Neural cell (in vitro differentiated cells): ENCODE results near the gene UGCG. TPM values are rescaled to one million over a fixed set of nuclear protein-coding genes. Genes with fewer than 3 reads are reported as not detected.

Experiments
- H2AFZ ChIP-seq: fragments of 200-600, 300-800 bp; sonication (generic), shearing (Covaris generic); 2 replicates; pipeline ENCODE4 v1.6.0; 2014; ENCODE audit warnings: low read depth, mild to moderate bottlenecking, antibody characterized with exemption, low read length, moderate library complexity
- H3F3A ChIP-seq: fragments of 200-600 bp; shearing (Covaris generic); 2 replicates; pipeline ENCODE4 v1.6.1; 2016; ENCODE audit warnings: mild to moderate bottlenecking, moderate library complexity, mixed read lengths, antibody characterized with exemption, low read length; ENCODE audit not compliant: insufficient read depth, poor library complexity, severe bottlenecking
- H3K27ac ChIP-seq: fragments of 200-600, 300-800 bp; sonication (generic), shearing (Covaris generic); 2 replicates; pipeline ENCODE4 v1.5.1; 2014; ENCODE audit warnings: mild to moderate bottlenecking, low read length, moderate library complexity
- H3K27me3 ChIP-seq: fragments of 300-800, 200-600 bp; sonication (generic), shearing (Covaris generic); 2 replicates; pipeline ENCODE4 v1.6.0; 2014; ENCODE audit warnings: mild to moderate bottlenecking, low read depth, low read length, moderate library complexity; ENCODE audit not compliant: insufficient read depth
- H3K36me3 ChIP-seq: fragments of 300-800, 200-600 bp; sonication (generic), shearing (Covaris generic); 2 replicates; pipeline ENCODE4 v1.5.1; 2014; ENCODE audit warnings: mild to moderate bottlenecking, antibody characterized with exemption, low read length, moderate library complexity; ENCODE audit not compliant: insufficient read depth
- H3K4me2 ChIP-seq: fragments of 300-800, 200-600 bp; sonication (generic), shearing (Covaris generic); 2 replicates; pipeline ENCODE4 v1.6.0; 2014; ENCODE audit warnings: mild to moderate bottlenecking, low read length
- H3K4me3 ChIP-seq: fragments of 300-800, 200-600 bp; sonication (generic), shearing (Covaris generic); 2 replicates; pipeline ENCODE4 v1.5.1; 2014; ENCODE audit warnings: mild to moderate bottlenecking, low read length, moderate library complexity
- H3K79me2 ChIP-seq: fragments of 200-600 bp; shearing (Covaris generic); replicated peaks from 2 replicates; pipeline ENCODE4 v1.6.0; 2014; ENCODE audit warnings: mild to moderate bottlenecking, low read length, moderate library complexity; ENCODE audit not compliant: insufficient read depth
- H3K9ac ChIP-seq: fragments of 300-800, 200-600 bp; sonication (generic), shearing (Covaris generic); 2 replicates; pipeline ENCODE4 v1.6.1; 2016; ENCODE audit warnings: mild to moderate bottlenecking, low read length, mixed read lengths
- H3K9me2 ChIP-seq: fragments of 200-600 bp; shearing (Covaris generic); 2 replicates; pipeline ENCODE4 v1.6.1; 2016; ENCODE audit warnings: mild to moderate bottlenecking, low read length, mixed read lengths; ENCODE audit not compliant: insufficient read depth
- H3K9me3 ChIP-seq: fragments of 200-600, 300-800 bp; sonication (generic), shearing (Covaris generic); 2 replicates; pipeline ENCODE4 v1.6.1; 2016; ENCODE audit warnings: mild to moderate bottlenecking, mixed run types, low read length, moderate library complexity, mixed read lengths
- H4K20me1 ChIP-seq: fragments of 200-600 bp; shearing (Covaris generic); 2 replicates; pipeline ENCODE4 v1.6.1; 2016; ENCODE audit warnings: mild to moderate bottlenecking, mixed run types; ENCODE audit not compliant: insufficient read depth
- CTCF ChIP-seq: fragments of 450-650 bp; IDR thresholded peaks from 2 replicates; pipeline ENCODE4 v1.5.1; 2014; ENCODE audit warnings: antibody characterized with exemption, mild to moderate bottlenecking, moderate library complexity; ENCODE audit not compliant: poor library complexity, severe bottlenecking
- EP300 ChIP-seq: fragments of 450-650 bp; conservative IDR thresholded peaks from 2 replicates; pipeline ENCODE4 v1.6.1; 2014; ENCODE audit warnings: antibody characterized with exemption, mild to moderate bottlenecking, moderate library complexity; ENCODE audit not compliant: poor library complexity, severe bottlenecking
- EZH2 ChIP-seq: fragments of 200-600, 300-800 bp; shearing (Covaris generic), sonication (generic); IDR thresholded peaks from 2 replicates; pipeline ENCODE4 v1.6.1; 2014; ENCODE audit warnings: antibody characterized with exemption, low read length, borderline replicate concordance, mild to moderate bottlenecking; ENCODE audit not compliant: insufficient read depth, poor library complexity, severe bottlenecking
- MXI1 ChIP-seq: fragments of 450-650 bp; conservative IDR thresholded peaks from 2 replicates; pipeline ENCODE4 v1.6.1; 2014; ENCODE audit warnings: antibody characterized with exemption, mild to moderate bottlenecking; ENCODE audit not compliant: poor library complexity, severe bottlenecking
- POLR2AphosphoS5 ChIP-seq: IDR thresholded peaks from 2 replicates; pipeline ENCODE4 v1.6.1; 2012
- RAD21 ChIP-seq: fragments of 450-650 bp; conservative IDR thresholded peaks from 2 replicates; pipeline ENCODE4 v1.6.1; 2014; ENCODE audit warnings: antibody characterized with exemption, mild to moderate bottlenecking, moderate library complexity
- SMC3 ChIP-seq: fragments of 450-650 bp; conservative IDR thresholded peaks from 2 replicates; pipeline ENCODE4 v1.6.1; 2014; ENCODE audit warnings: antibody characterized with exemption, mild to moderate bottlenecking, moderate library complexity; ENCODE audit not compliant: poor library complexity
- TAF1 ChIP-seq: IDR thresholded peaks from 2 replicates; pipeline ENCODE4 v1.6.1; 2012; ENCODE audit warnings: low read depth
- polyA plus RNA-seq: library from polyadenylated mRNA; depleted of rRNA; stranded (reverse); fragments of >200 nt; gene quantifications from 2 replicates; pipeline ENCODE4 v1.2.3, GENCODE V29; 2014
- TF ChIP-seq, protein P1 (sequence below): IDR thresholded peaks from 2 replicates; pipeline ENCODE4 v1.6.1; 2012; ENCODE audit warnings: borderline replicate concordance

Gene UGCG
- polyA plus RNA-seq, 1 donor from 2014 or later: 93.6 TPM

DNA sequence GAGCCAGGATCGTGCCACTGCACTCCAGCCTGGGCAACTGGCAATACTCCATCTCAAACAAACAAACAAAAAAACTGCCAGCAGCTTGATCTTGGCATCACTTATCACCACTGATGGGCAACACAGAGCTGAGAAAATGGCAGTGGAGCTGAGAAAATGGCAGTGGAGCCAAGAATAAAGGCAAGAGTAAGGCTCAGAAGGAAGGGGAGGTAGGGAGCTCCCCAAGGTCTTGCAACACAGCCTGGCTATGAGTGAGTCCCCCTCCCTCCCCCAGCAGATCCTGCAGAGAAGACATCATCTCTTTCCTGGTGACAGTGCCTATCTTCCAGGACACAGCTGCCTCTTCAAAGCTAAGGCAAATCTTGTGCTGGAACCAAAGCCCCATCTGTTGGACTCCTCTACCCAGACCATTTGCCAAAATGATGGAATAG lies 70.3 kb downstream of the UGCG start:
- H3K4me2 ChIP-seq: no peak overlapping the region
- no peaks in the 10 kb centered on the region for H3K79me2 ChIP-seq
- no peaks in the 10 kb centered on the region for H4K20me1 ChIP-seq
- H3K4me3 ChIP-seq: no peak overlapping the region
- no peak overlapping the region for H2AFZ ChIP-seq
- H3K36me3 ChIP-seq: no peaks in the 10 kb centered on the region
- no peaks in the 10 kb centered on the region for H3K9me3 ChIP-seq
- H3K27ac ChIP-seq: no peak overlapping the region
- no peak for TF ChIP-seq MXI1
- no peak for TF ChIP-seq CTCF
- no peak for TF ChIP-seq POLR2AphosphoS5
- no peak for TF ChIP-seq EP300
- TF ChIP-seq, protein P1, sequence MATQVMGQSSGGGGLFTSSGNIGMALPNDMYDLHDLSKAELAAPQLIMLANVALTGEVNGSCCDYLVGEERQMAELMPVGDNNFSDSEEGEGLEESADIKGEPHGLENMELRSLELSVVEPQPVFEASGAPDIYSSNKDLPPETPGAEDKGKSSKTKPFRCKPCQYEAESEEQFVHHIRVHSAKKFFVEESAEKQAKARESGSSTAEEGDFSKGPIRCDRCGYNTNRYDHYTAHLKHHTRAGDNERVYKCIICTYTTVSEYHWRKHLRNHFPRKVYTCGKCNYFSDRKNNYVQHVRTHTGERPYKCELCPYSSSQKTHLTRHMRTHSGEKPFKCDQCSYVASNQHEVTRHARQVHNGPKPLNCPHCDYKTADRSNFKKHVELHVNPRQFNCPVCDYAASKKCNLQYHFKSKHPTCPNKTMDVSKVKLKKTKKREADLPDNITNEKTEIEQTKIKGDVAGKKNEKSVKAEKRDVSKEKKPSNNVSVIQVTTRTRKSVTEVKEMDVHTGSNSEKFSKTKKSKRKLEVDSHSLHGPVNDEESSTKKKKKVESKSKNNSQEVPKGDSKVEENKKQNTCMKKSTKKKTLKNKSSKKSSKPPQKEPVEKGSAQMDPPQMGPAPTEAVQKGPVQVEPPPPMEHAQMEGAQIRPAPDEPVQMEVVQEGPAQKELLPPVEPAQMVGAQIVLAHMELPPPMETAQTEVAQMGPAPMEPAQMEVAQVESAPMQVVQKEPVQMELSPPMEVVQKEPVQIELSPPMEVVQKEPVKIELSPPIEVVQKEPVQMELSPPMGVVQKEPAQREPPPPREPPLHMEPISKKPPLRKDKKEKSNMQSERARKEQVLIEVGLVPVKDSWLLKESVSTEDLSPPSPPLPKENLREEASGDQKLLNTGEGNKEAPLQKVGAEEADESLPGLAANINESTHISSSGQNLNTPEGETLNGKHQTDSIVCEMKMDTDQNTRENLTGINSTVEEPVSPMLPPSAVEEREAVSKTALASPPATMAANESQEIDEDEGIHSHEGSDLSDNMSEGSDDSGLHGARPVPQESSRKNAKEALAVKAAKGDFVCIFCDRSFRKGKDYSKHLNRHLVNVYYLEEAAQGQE: no peak
- no peak for TF ChIP-seq RAD21
- TF ChIP-seq SMC3: no peak
- TF ChIP-seq TAF1: no peak
- TF ChIP-seq EZH2: no peak
- no peaks in the 10 kb centered on the region for H3K9me2 ChIP-seq
- no peaks in the 10 kb centered on the region for H3F3A ChIP-seq
- H3K27me3 ChIP-seq: no peaks in the 10 kb centered on the region
- no peak overlapping the region for H3K9ac ChIP-seq

DNA sequence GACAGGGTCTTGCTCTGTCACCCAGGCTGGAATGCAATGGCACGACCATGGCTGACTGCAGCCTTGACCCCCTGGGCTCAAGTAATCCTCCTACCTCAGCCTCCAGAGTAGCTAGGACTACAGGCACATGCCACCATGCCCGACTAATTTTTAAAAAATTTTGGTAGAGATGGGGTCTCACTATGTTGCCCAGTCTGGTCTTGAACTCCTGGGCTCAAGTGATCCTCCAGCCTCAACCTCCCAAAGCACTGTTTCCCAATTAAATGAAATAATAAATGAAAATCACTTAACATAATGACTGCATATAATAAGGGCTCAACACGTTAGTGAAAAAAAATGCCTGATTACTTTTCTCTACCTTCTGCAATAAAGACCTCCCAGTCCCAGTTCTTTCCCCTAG lies 71.0 kb downstream of the UGCG start:
- Histone ChIP-seq H3K9me2 (no peaks in the 10 kb centered on the region), H3F3A (no peaks in the 10 kb centered on the region), H3K4me3 (no peak overlapping the region), H3K9ac (no peak overlapping the region), H2AFZ (no peak overlapping the region), H3K36me3 (no peaks in the 10 kb centered on the region), H3K27ac (no peak overlapping the region), H4K20me1 (no peaks in the 10 kb centered on the region), H3K79me2 (no peaks in the 10 kb centered on the region), H3K27me3 (no peaks in the 10 kb centered on the region), H3K9me3 (no peaks in the 10 kb centered on the region), H3K4me2 (no peak overlapping the region)
- TF ChIP-seq EZH2 (no peak), RAD21 (no peak), TAF1 (no peak), POLR2AphosphoS5 (no peak), CTCF (no peak), EP300 (no peak), SMC3 (no peak), MXI1 (no peak)
- TF ChIP-seq, protein P1: no peak
